GM18907 (cell line): ENCODE data around the gene SLC2A5.

ENCODE experiments used
- ATAC-seq: cut with Tn5 transposase; IDR thresholded peaks from one replicate; pipeline ENCODE4 v1.9.1; 2021; ENCODE audit warnings: mild to moderate bottlenecking, moderate library complexity; ENCODE audit not compliant: unreplicated experiment

SLC2A5 gene

GRCh38 chr1:9093091-9093490 is 23.7 kb upstream of the SLC2A5 start:
- no peak for ATAC-seq

DNA sequence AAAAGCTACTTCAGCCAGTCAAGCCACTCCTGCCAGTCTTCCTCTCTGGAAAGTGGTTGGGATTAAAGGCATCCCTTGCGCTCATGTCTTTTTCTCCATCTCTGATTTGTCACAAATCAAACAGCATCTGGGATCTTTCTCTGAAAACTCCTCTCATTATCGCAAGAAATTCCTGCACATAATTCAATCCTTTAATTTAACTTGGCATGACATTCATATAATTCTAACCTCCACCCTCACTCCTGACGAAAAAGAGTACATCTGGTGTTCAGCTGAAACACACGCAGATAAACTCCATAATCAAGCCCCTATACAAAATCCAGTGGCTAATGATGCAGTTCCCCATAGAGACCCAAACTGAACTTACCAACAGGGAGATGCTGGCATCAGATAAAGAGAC is 19.4 kb upstream of the SLC2A5 start:
- no peak for ATAC-seq

GRCh38 chr1:9087411-9088125 is 18.1 kb upstream of the SLC2A5 start:
- ATAC-seq: no peak

GRCh38 chr1:9086796-9087195 is 17.4 kb upstream of the SLC2A5 start:
- no peak for ATAC-seq

- ATAC-seq: no peak
Observed at GRCh38 chr1:9086045-9086444, 16.6 kb upstream of the SLC2A5 start.

- no peak for ATAC-seq
Observed at GRCh38 chr1:9085306-9085940, 16.0 kb upstream of the SLC2A5 start.

GRCh38 chr1:9084906-9085305 is 15.5 kb upstream of the SLC2A5 start:
- ATAC-seq: no peak

DNA sequence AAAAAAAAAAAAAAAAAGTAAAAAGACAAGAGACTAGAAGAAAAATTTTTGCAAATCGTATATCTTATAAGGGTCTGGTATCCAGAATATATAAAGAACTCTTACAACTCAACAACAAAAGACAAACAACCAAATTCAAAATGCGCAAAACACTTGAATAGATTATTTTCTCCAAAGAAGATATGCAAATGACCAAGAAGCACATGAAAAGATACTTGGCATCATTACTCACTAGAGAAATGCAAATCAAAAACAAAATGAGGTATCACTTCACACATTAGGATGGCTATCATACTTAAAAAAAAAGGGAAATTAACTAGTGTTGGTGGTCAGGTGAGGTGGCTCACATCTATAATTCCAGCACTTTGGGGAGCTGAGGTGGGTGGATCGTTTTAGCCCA is 12.0 kb upstream of the SLC2A5 start:
- ATAC-seq: no peak

GRCh38 chr1:9080705-9081291 is 11.4 kb upstream of the SLC2A5 start:
- no peak for ATAC-seq

DNA sequence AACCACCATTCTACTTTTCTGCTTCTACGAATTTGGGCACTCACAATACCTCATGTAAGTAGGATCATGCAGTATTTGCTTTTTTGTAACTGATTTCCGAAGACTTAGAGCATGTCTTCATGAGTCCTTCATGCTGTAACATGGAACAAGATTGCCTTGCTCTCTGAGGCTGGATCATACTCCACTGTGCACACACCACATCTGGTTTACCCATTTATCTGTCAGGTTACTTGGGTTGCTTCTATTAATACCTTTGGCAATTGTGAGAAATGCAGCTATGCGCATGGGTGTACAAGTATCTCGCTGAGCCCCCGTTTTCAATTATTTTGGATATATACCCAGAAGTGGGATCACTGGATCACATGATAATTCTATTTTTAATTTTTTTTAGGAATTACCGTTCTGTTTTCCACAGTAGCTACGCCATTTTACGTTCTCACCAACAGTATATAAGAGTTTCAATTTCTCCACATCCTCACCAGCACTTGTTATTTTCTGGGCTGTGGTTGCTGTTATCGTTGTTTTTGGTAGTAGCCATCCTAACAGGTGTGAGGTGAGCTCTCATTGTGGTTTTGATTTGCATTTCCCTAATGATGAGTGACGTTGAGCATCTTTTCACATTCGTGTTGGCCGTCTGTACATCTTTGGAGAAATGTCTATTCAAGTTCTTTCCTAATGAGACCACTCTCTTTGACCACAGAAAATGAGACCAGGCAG is 10.7 kb upstream of the SLC2A5 start:
- ATAC-seq: peak; percentile 48

- no peak for ATAC-seq
Observed at GRCh38 chr1:9078752-9079500, 9.5 kb upstream of the SLC2A5 start.

GRCh38 chr1:9078015-9078751 is 8.7 kb upstream of the SLC2A5 start:
- peak; percentile 41 for ATAC-seq

DNA sequence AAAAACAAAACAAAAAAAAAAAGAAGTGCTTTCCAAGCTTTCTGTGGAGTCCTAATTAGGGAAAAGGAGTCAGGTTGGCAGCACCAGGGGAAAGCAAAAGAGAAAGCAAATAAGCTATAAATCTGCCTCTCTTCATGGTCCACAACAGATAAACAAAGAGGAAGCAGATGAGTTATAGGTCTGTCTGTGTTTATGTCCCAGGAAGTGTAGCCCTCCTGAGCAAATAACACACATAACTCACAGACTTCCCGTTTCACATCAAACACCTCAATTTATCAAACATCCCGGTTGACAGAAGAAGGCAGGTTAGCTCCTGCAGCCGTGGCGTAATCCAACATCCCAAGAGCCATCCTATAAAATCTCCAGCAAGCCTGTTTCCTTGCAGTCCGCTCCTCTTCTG is 5.6 kb upstream of the SLC2A5 start:
- no peak for ATAC-seq

- ATAC-seq: no peak
Observed at GRCh38 chr1:9073143-9073542, 3.7 kb upstream of the SLC2A5 start.

- no peak for ATAC-seq
Observed at GRCh38 chr1:9071554-9072235, 2.3 kb upstream of the SLC2A5 start.

- no peak for ATAC-seq
Observed at GRCh38 chr1:9070486-9070885, 1.1 kb upstream of the SLC2A5 start.

- ATAC-seq: no peak
Observed at GRCh38 chr1:9068981-9069325, 482 bp downstream of the SLC2A5 start.

- ATAC-seq: no peak
Observed at GRCh38 chr1:9066945-9067807, 2.3 kb downstream of the SLC2A5 start.

GRCh38 chr1:9065213-9065751 is 4.2 kb downstream of the SLC2A5 start:
- no peak for ATAC-seq
